HG03558 (cell line): ENCODE data around the gene MOGAT1.

Source experiments
- ATAC-seq: cut with Tn5 transposase; IDR thresholded peaks from one replicate; pipeline ENCODE4 v1.9.1; 2021; ENCODE audit warnings: moderate number of reproducible peaks; ENCODE audit not compliant: unreplicated experiment; ENCODE audit errors: extremely low read depth

MOGAT1 gene

GRCh38 chr2:222671259-222672067, at the start of gene MOGAT1:
TSS of gene MOGAT1 (plus strand) at chr2:222671658. CDS start at chr2:222671786, 128 bp downstream.
- ATAC-seq: no peak

- no peak for ATAC-seq
Observed at GRCh38 chr2:222621893-222622292, 49.6 kb upstream of the MOGAT1 start.

GRCh38 chr2:222622910-222623309, 48.5 kb upstream of the MOGAT1 start:
- no peak for ATAC-seq

GRCh38 chr2:222623756-222624309, 47.6 kb upstream of the MOGAT1 start:
- ATAC-seq: no peak

GRCh38 chr2:222627764-222628163, 43.7 kb upstream of the MOGAT1 start:
- no peak for ATAC-seq

GRCh38 chr2:222635295-222635694, 36.2 kb upstream of the MOGAT1 start:
- ATAC-seq: no peak

GRCh38 chr2:222637067-222637466, 34.4 kb upstream of the MOGAT1 start:
- no peak for ATAC-seq

GRCh38 chr2:222641336-222641735, 30.1 kb upstream of the MOGAT1 start:
- no peak for ATAC-seq

- ATAC-seq: no peak
Observed at GRCh38 chr2:222643134-222643533, 28.3 kb upstream of the MOGAT1 start.

GRCh38 chr2:222646008-222646407, 25.4 kb upstream of the MOGAT1 start:
- ATAC-seq: no peak

GRCh38 chr2:222649801-222650200, 21.7 kb upstream of the MOGAT1 start:
- no peak for ATAC-seq

GRCh38 chr2:222651718-222652418, 19.6 kb upstream of the MOGAT1 start:
- no peak for ATAC-seq

GRCh38 chr2:222652491-222653255, 18.8 kb upstream of the MOGAT1 start:
- ATAC-seq: no peak

GRCh38 chr2:222653280-222653679, 18.2 kb upstream of the MOGAT1 start:
- ATAC-seq: no peak

- peak; percentile 78 for ATAC-seq
Observed at GRCh38 chr2:222655787-222656525, 15.5 kb upstream of the MOGAT1 start, which contains the start of gene FARSB. TSS of gene FARSB (minus strand) at chr2:222656092. CDS start at chr2:222656073, 19 bp downstream.

- ATAC-seq: peak; percentile 1
Observed at GRCh38 chr2:222656526-222657446, 14.7 kb upstream of the MOGAT1 start.

GRCh38 chr2:222663479-222663878, 8.0 kb upstream of the MOGAT1 start:
- ATAC-seq: no peak

GRCh38 chr2:222668494-222669154, 2.8 kb upstream of the MOGAT1 start:
- no peak for ATAC-seq
